ENCODE data around the gene HIPK2. TPM values are rescaled to one million over a fixed set of nuclear protein-coding genes. Genes with fewer than 3 reads are reported as not detected.

Gene HIPK2
- total RNA-seq, 1 donor from 2014 or later: 44.0 TPM

DNA sequence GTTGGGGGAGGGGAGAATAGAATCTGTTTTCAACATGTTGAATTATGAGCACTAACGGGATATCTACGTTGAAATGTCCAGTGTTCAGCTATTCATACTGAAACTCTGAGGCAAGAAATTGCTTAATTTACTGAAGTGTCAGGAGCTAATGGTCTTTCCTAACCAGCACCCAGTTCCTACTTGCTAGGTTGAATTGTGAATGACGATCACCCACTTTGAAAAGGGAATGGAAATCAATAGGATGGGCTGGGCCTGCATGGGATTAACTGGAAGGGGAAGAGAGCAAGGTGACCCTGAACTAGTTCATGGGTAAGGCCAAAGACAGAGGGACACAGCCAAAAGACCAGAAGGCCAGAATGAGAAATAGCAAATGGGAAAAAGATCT is 51.3 kb downstream of the HIPK2 start:
- H3K27me3 ChIP-seq (ENCODE audit: control insufficient read depth, insufficient read depth, low read length): no peaks in the 10 kb centered on the region
- TF ChIP-seq, protein P1, sequence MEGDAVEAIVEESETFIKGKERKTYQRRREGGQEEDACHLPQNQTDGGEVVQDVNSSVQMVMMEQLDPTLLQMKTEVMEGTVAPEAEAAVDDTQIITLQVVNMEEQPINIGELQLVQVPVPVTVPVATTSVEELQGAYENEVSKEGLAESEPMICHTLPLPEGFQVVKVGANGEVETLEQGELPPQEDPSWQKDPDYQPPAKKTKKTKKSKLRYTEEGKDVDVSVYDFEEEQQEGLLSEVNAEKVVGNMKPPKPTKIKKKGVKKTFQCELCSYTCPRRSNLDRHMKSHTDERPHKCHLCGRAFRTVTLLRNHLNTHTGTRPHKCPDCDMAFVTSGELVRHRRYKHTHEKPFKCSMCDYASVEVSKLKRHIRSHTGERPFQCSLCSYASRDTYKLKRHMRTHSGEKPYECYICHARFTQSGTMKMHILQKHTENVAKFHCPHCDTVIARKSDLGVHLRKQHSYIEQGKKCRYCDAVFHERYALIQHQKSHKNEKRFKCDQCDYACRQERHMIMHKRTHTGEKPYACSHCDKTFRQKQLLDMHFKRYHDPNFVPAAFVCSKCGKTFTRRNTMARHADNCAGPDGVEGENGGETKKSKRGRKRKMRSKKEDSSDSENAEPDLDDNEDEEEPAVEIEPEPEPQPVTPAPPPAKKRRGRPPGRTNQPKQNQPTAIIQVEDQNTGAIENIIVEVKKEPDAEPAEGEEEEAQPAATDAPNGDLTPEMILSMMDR (IDR thresholded peaks at IDR 0.05; ENCODE audit: insufficient read depth, low read length, poor library complexity, severe bottlenecking): no peak
- H3K4me3 ChIP-seq (ENCODE audit: low read depth, low read length): no peak overlapping the region
- H3K36me3 ChIP-seq (ENCODE audit: control insufficient read depth, insufficient read depth, low read length): no peaks in the 10 kb centered on the region
- no peak for DNase-seq (ENCODE audit: low read depth)

DNA sequence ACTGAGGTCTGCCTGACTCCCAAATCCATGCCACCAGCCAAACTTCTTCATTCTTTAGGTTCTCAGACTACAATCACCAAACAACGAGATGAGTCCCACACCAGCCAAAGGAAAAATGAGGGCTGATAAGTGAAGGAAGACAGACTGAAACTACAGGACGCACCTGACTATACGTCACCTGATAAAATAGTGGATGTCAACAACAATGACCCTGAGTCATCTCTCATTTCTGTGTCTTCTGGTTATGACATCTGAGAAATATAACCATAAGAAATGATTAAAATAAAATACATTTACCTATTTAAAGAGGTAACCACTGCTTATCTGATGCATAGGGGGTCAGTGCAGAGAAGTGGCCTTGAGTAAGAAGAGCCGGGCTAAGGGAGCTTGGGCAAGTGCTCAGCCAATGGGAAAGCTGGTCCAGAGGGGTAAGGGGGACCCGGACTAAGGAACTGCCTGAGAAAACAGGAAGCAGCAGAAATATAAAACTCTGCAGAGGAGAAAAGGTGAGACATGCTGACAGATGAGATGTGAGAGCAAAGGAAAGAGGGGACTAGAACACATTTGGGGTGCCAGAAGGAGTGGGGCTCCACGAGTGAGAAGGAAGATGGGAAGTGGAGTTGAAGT is 51.8 kb downstream of the HIPK2 start:
- no peak for DNase-seq (ENCODE audit: low read depth)
- Histone ChIP-seq H3K36me3 (ENCODE audit: control insufficient read depth, insufficient read depth, low read length) (no peaks in the 10 kb centered on the region), H3K4me3 (ENCODE audit: low read depth, low read length) (no peak overlapping the region), H3K27me3 (ENCODE audit: control insufficient read depth, insufficient read depth, low read length) (no peaks in the 10 kb centered on the region)
- TF ChIP-seq, protein P1 (IDR thresholded peaks at IDR 0.05; ENCODE audit: insufficient read depth, low read length, poor library complexity, severe bottlenecking): no peak

DNA sequence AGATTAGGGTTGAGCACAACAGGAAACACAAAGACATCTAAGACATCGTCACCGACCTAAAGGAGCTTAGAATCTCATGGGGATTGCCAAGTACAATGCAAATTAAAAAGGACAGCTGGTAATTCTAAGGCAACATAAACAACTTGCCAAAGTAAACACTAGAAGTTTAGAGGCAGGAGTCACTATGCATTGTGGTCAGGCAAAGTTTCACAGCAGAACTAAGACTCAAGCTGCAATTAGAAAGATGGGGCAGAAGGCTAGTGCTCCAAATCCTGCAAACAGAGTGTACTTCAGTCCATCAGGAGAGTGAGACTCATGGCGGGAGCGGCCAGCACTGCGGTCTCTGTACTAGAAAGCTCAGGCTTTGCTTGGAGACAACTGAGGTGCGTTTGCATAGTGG is 52.7 kb downstream of the HIPK2 start:
- no peaks in the 10 kb centered on the region for H3K27me3 ChIP-seq (ENCODE audit: control insufficient read depth, insufficient read depth, low read length)
- no peak overlapping the region for H3K4me3 ChIP-seq (ENCODE audit: low read depth, low read length)
- no peak for DNase-seq (ENCODE audit: low read depth)
- TF ChIP-seq, protein P1 (IDR thresholded peaks at IDR 0.05; ENCODE audit: insufficient read depth, low read length, poor library complexity, severe bottlenecking): no peak
- no peaks in the 10 kb centered on the region for H3K36me3 ChIP-seq (ENCODE audit: control insufficient read depth, insufficient read depth, low read length)

DNA sequence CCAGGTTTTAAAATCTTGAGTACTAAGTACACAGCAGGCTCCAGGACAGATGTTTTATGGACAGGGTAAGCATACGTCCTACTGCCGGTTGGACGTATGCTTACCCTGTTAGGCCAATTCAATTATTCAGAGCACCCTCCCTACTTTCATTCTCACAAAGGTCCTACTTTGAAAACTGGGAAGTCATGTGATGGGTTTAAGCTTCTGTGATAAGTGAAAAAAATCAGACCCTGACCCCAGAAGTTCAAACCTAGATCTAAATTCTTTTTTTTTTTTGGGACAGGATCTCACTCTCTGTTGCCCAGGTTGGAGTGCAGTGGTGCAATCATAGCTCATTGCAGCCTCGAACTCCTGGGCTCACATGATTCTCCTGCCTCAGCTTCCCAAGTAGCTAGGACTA is 55.2 kb downstream of the HIPK2 start:
- no peak overlapping the region for H3K4me3 ChIP-seq (ENCODE audit: low read depth, low read length)
- no peaks in the 10 kb centered on the region for H3K27me3 ChIP-seq (ENCODE audit: control insufficient read depth, insufficient read depth, low read length)
- no peaks in the 10 kb centered on the region for H3K36me3 ChIP-seq (ENCODE audit: control insufficient read depth, insufficient read depth, low read length)
- TF ChIP-seq, protein P1 (IDR thresholded peaks at IDR 0.05; ENCODE audit: insufficient read depth, low read length, poor library complexity, severe bottlenecking): no peak
- DNase-seq (ENCODE audit: low read depth): no peak

DNA sequence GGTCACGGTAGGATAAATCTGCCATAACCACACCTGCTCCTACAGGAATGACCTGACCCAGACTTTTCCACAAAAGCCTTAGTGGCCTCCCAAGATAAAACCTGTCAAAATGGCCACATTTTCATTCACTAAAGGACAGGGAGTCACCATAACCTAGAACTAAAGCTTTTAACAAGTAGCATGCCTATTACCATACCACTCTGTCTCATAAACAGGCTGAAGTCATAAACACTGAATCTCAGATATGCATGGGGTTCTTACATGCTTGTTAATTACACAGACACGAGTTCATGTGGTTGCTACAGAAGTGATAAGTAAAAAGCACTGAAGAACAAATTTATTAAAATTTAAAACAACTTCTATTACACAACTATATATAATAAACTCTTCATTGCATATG is 56.0 kb downstream of the HIPK2 start:
- Histone ChIP-seq H3K27me3 (ENCODE audit: control insufficient read depth, insufficient read depth, low read length) (no peaks in the 10 kb centered on the region), H3K36me3 (ENCODE audit: control insufficient read depth, insufficient read depth, low read length) (no peaks in the 10 kb centered on the region), H3K4me3 (ENCODE audit: low read depth, low read length) (no peak overlapping the region)
- no peak for DNase-seq (ENCODE audit: low read depth)
- TF ChIP-seq, protein P1 (IDR thresholded peaks at IDR 0.05; ENCODE audit: insufficient read depth, low read length, poor library complexity, severe bottlenecking): no peak

DNA sequence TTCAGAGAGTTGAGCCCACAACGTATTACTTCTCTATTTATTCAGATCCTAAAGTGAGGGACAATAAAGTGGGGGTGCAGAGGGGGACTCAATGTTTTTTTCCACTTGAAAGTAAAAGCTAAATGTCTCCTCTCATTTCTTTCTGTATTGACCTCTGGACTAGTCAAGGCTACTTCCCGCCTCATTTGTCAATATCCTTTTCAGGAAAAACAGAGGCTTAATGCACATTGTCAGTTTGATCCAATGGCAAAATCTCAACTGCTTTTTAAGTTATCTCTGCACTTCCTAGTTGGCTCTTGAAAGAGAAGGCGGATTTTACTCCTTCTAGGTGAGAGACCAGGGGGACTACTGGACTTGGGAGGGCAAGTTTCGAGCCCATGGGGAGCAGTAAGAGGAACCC is 56.4 kb downstream of the HIPK2 start:
- Histone ChIP-seq H3K36me3 (ENCODE audit: control insufficient read depth, insufficient read depth, low read length) (no peaks in the 10 kb centered on the region), H3K4me3 (ENCODE audit: low read depth, low read length) (no peak overlapping the region), H3K27me3 (ENCODE audit: control insufficient read depth, insufficient read depth, low read length) (no peaks in the 10 kb centered on the region)
- TF ChIP-seq, protein P1 (IDR thresholded peaks at IDR 0.05; ENCODE audit: insufficient read depth, low read length, poor library complexity, severe bottlenecking): no peak
- DNase-seq (ENCODE audit: low read depth): no peak

All from kidney epithelial cell (primary cell).